T-helper 17 cell (primary cell): ENCODE results near the gene HPD. TPM values are rescaled to one million over a fixed set of nuclear protein-coding genes. Genes with fewer than 3 reads are reported as not detected.
"Not testable (repeated sequence)": the region's sequence is repeated elsewhere in the genome, so short reads cannot be mapped to it uniquely, and the experiment has no call there.

Experiments used
- ATAC-seq: fragments of 150-1000 bp; cut with Tn5 transposase; 2 replicates; pipeline ENCODE4 v1.10.0; 2021; ENCODE audit warnings: mild to moderate bottlenecking, moderate library complexity
- DNase-seq, 3 donors: peaks; one replicate each; pipeline versions ENCODE4 v3.0.0 to v3.0.0-alpha.2; 2020 to 2021
- H3K9me3 ChIP-seq: one replicate; pipeline ENCODE4 v1.7.0; 2013; ENCODE audit warnings: low read length, mild to moderate bottlenecking; ENCODE audit not compliant: control insufficient read depth, poor library complexity, severe bottlenecking
- H3K27ac Mint-ChIP-seq: one replicate; pipeline ENCODE4 v1.8.0; 2022; ENCODE audit warnings: mild to moderate bottlenecking, moderate library complexity, mixed read lengths
- H3K27me3 Mint-ChIP-seq: one replicate; pipeline ENCODE4 v1.8.0; 2022; ENCODE audit warnings: mixed read lengths
- H3K36me3 Mint-ChIP-seq: one replicate; pipeline ENCODE4 v1.8.0; 2022; ENCODE audit warnings: low read depth, mixed read lengths
- H3K4me1 Mint-ChIP-seq: one replicate; pipeline ENCODE4 v1.8.0; 2022; ENCODE audit warnings: mild to moderate bottlenecking, mixed read lengths
- H3K4me3 Mint-ChIP-seq: one replicate; pipeline ENCODE4 v1.8.0; 2022; ENCODE audit warnings: mild to moderate bottlenecking, moderate library complexity, mixed read lengths
- total RNA-seq, 4 donors: library from RNA in 2 of 4; stranded (reverse) in 2 of 4; gene quantifications; one replicate each; pipeline ENCODE4 v1.2.3 and lab custom pipeline; 2022 to 2026

The HPD gene
- total RNA-seq: not detected
- total RNA-seq (lab: John Stamatoyannopoulos, UW): 0 reads per million in 2 donors

GRCh38 chr12:121858662-121859572 is at the start of gene HPD:
TSS of gene HPD (minus strand) at chr12:121858859. CDS start at chr12:121858823, 36 bp downstream.
- ATAC-seq: no peak
- Mint-ChIP-seq H3K36me3 (no peaks in the 10 kb centered on the region), H3K27me3 (no peaks in the 10 kb centered on the region), H3K4me3 (no peak within 1 kb of the TSS), H3K27ac (no peak within 1 kb of the TSS), H3K4me1 (no peaks in the 10 kb centered on the region)
- no peaks in the 10 kb centered on the region for H3K9me3 ChIP-seq
- DNase-seq: no peak

- no peak overlapping the region for H3K27ac Mint-ChIP-seq
- no peak for ATAC-seq
- no peak for DNase-seq
- no peaks in the 10 kb centered on the region for H3K9me3 ChIP-seq
- H3K4me3 Mint-ChIP-seq: no peak overlapping the region
- H3K4me1 Mint-ChIP-seq: peaks cover 10% of the 10 kb centered on the region
- H3K27me3 Mint-ChIP-seq: no peaks in the 10 kb centered on the region
- H3K36me3 Mint-ChIP-seq: peaks cover 9% of the 10 kb centered on the region
Measured at GRCh38 chr12:121905746-121906145, 47.1 kb upstream of the HPD start.

GRCh38 chr12:121903202-121903601 is 44.5 kb upstream of the HPD start:
- DNase-seq (no peak), ATAC-seq (no peak)
- no peaks in the 10 kb centered on the region for H3K9me3 ChIP-seq
- H3K4me3 Mint-ChIP-seq: no peak overlapping the region
- no peak overlapping the region for H3K27ac Mint-ChIP-seq
- H3K36me3 Mint-ChIP-seq: peaks cover 2% of the 10 kb centered on the region
- no peaks in the 10 kb centered on the region for H3K27me3 Mint-ChIP-seq
- H3K4me1 Mint-ChIP-seq: peaks cover 2% of the 10 kb centered on the region

DNA sequence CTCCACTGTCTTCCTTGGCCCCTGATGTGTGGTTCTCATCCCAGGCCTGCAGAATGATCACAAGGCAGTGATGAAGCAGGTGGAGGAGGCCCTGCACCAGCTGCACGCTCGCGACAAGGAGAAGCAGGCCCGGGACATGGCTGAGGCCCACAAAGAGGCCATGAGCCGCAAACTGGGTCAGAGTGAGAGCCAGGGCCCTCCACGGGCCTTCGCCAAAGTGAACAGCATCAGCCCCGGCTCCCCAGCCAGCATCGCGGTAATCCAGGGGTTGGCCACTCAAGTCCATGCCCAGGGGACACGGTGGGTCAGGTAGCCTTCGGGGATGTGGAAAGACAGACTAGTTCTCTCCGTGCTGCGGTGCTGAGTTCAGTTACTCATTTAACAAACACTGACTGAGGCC is 40.9 kb upstream of the HPD start:
- Mint-ChIP-seq H3K36me3 (peaks cover 3% of the 10 kb centered on the region), H3K27me3 (no peaks in the 10 kb centered on the region), H3K27ac (no peak overlapping the region), H3K4me1 (peaks cover 6% of the 10 kb centered on the region), H3K4me3 (no peak overlapping the region)
- ATAC-seq: no peak
- DNase-seq: no peak
- H3K9me3 ChIP-seq: no peaks in the 10 kb centered on the region

DNA sequence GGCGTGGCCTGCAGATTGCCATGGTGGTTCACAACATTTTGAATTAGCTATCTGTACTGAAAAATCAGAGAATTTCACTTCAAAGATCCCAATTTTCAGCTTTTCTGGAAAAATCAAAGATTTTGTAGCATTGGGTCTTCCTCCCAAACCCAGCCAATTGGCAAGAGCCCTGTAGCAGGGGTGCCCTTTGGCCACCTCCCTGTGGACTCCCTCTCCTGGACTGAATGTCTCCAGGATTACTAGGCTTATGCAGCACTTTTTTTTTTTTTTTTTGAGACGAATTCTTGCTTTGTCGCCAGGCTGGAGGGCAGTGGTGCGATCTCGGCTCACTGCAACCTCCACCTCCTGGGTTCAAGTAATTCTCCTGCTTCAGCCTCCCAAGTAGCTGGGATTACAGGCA is 39.6 kb upstream of the HPD start:
- H3K27me3 Mint-ChIP-seq: no peaks in the 10 kb centered on the region
- no peak overlapping the region for H3K27ac Mint-ChIP-seq
- no peak overlapping the region for H3K4me3 Mint-ChIP-seq
- DNase-seq (no peak), ATAC-seq (no peak)
- H3K4me1 Mint-ChIP-seq: peaks cover 13% of the 10 kb centered on the region
- H3K9me3 ChIP-seq: no peaks in the 10 kb centered on the region
- peaks cover 4% of the 10 kb centered on the region for H3K36me3 Mint-ChIP-seq

DNA sequence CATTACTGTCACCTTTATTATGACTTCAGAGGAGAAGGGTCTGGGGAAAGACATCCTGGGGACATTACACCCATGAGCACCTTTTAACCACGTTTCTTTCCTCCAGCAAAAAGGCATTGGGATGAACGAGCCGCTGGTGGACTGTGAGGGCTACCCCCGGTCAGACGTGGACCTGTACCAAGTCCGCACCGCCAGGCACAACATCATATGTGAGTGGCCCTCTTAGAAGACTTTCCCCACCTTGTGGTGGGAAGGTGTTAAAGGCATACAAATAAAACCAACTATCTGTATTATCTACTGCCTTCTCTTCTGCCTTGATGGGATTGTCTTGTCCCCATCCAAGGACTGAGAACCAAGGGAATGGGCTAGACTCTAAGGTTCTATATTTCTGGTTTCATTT is 36.0 kb upstream of the HPD start:
- H3K4me1 Mint-ChIP-seq: peaks cover 22% of the 10 kb centered on the region
- no peak for DNase-seq
- H3K36me3 Mint-ChIP-seq: peaks cover 4% of the 10 kb centered on the region
- no peak overlapping the region for H3K4me3 Mint-ChIP-seq
- no peaks in the 10 kb centered on the region for H3K27me3 Mint-ChIP-seq
- H3K27ac Mint-ChIP-seq: no peak overlapping the region
- no peak for ATAC-seq
- H3K9me3 ChIP-seq: no peaks in the 10 kb centered on the region

DNA sequence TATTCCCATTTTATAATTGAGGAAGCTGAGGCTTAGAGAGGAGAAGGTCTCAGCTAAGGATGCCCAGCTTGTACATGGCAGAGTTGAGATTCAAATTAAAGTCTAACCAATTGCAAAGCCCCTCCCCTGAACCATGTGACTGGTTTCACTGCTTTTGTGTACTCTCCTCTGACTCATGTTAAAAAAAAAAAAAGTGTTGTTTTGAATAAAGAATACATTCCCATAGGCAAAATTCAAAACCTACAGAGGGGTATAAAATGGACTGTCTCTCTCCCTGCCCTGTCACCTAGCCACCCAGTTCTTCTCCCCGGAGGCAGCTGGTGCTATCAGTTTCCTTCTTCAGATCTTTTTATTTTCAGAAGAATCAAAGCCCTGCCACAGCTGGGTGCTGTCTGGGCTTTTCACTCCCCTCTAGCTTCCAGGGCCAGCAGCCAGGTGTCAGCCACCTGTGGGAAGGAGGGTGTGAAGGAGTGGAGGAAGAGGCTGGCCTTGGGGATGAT is 35.4 kb upstream of the HPD start:
- DNase-seq: no peak
- Mint-ChIP-seq H3K4me1 (peaks cover 27% of the 10 kb centered on the region), H3K36me3 (peaks cover 4% of the 10 kb centered on the region), H3K27me3 (no peaks in the 10 kb centered on the region), H3K4me3 (peak overlapping the region; percentile 55), H3K27ac (peak overlapping the region; percentile 86)
- peak; percentile 17 for ATAC-seq
- H3K9me3 ChIP-seq: no peaks in the 10 kb centered on the region

GRCh38 chr12:121892673-121893561 is 34.3 kb upstream of the HPD start:
- peaks cover 35% of the 10 kb centered on the region for H3K4me1 Mint-ChIP-seq
- no peak overlapping the region for H3K27ac Mint-ChIP-seq
- H3K9me3 ChIP-seq: no peaks in the 10 kb centered on the region

GRCh38 chr12:121889661-121890060 is 31.0 kb upstream of the HPD start:
- H3K36me3 Mint-ChIP-seq, DNase-seq, H3K27me3 Mint-ChIP-seq, H3K9me3 ChIP-seq, ATAC-seq: not testable (repeated sequence)
- H3K4me1 Mint-ChIP-seq: peaks cover 32% of the 10 kb centered on the region
- H3K27ac Mint-ChIP-seq: peak overlapping the region; percentile 98
- H3K4me3 Mint-ChIP-seq: peak overlapping the region; percentile 99

More at GRCh38 chr12:121892673-121893561, 34.3 kb upstream of the HPD start:
- H3K36me3 Mint-ChIP-seq: peaks cover 4% of the 10 kb centered on the region
- no peak for DNase-seq
- H3K4me3 Mint-ChIP-seq: no peak overlapping the region
- H3K27me3 Mint-ChIP-seq: no peaks in the 10 kb centered on the region
- ATAC-seq: no peak

- H3K9me3 ChIP-seq: no peaks in the 10 kb centered on the region
- Mint-ChIP-seq H3K36me3 (peaks cover 2% of the 10 kb centered on the region), H3K27ac (peak overlapping the region; percentile 98), H3K27me3 (no peaks in the 10 kb centered on the region), H3K4me3 (peak overlapping the region; percentile 99), H3K4me1 (peaks cover 31% of the 10 kb centered on the region)
- ATAC-seq (no peak), DNase-seq (no peak)
Measured at GRCh38 chr12:121889274-121889624, 30.6 kb upstream of the HPD start.

DNA sequence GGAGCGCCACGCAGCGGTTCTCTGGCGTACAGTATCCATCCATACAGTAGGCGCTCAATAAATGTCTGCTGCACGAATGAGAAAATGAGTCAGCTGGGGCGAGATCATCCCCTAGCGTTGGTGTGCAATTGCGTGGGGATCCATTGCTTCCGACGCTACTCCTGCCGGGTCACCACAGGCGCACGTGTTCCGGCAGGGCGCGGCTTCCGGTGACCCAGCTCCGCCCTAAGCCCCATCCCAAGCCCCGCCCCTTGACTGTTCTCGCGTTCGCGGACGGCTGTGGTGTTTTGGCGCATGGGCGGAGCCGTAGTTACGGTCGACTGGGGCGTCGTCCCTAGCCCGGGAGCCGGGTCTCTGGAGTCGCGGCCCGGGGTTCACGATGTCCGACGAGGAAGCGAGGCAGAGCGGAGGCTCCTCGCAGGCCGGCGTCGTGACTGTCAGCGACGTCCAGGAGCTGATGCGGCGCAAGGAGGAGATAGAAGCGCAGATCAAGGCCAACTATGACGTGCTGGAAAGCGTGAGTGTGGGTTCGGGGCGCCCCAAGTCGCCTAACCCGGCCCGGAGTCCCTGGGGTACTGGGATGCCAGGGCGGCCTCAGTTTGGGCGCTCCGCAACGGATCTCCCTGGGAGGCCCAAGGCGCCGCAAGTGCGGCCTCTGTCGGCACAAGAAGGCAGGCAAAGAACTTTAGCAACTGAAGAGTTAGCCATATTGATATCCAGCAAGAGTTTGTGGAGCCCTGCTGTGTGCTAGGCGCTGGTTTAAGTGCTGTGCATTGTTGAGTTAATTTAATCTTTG is 30.0 kb upstream of the HPD start, which contains the start of gene PSMD9:
TSS of gene PSMD9 (plus strand) at position 313 of the 796 bp plus-strand sequence. CDS start at position 380, 67 bp downstream.
- Mint-ChIP-seq H3K4me1 (peaks cover 25% of the 10 kb centered on the region), H3K4me3 (peak within 1 kb of the TSS; percentile 99), H3K27me3 (no peaks in the 10 kb centered on the region), H3K27ac (peak within 1 kb of the TSS; percentile 98), H3K36me3 (no peaks in the 10 kb centered on the region)
- ATAC-seq: peak; percentile 94
- H3K9me3 ChIP-seq: no peaks in the 10 kb centered on the region
- peak; percentile 96 to 98 (median 97) for DNase-seq

GRCh38 chr12:121888083-121888477 is 29.4 kb upstream of the HPD start:
- DNase-seq: no peak
- Mint-ChIP-seq H3K4me3 (peak overlapping the region; percentile 99), H3K27ac (peak overlapping the region; percentile 98), H3K4me1 (peaks cover 22% of the 10 kb centered on the region), H3K36me3 (no peaks in the 10 kb centered on the region), H3K27me3 (no peaks in the 10 kb centered on the region)
- ATAC-seq: no peak
- H3K9me3 ChIP-seq: no peaks in the 10 kb centered on the region
